ENCODE results near the gene TRPV5. TPM values are rescaled to one million over a fixed set of nuclear protein-coding genes. Genes with fewer than 3 reads are reported as not detected.

Gene TRPV5
- total RNA-seq, 1 donor from 2014 or later = not detected

- no peak for DNase-seq (ENCODE audit: low read depth, low spot score)
Measured at GRCh38 chr7:142908921-142909890, 24.3 kb downstream of the TRPV5 start.

GRCh38 chr7:142908290-142908689 is 25.3 kb downstream of the TRPV5 start:
- no peak for DNase-seq (ENCODE audit: low read depth, low spot score)

- no peak for DNase-seq (ENCODE audit: low read depth, low spot score)
Measured at GRCh38 chr7:142906643-142907042, 26.9 kb downstream of the TRPV5 start.

- DNase-seq (ENCODE audit: low read depth, low spot score) = no peak
Measured at GRCh38 chr7:142905759-142906158, 27.8 kb downstream of the TRPV5 start.

GRCh38 chr7:142904128-142904527 is 29.4 kb downstream of the TRPV5 start:
- no peak for DNase-seq (ENCODE audit: low read depth, low spot score)

- no peak for DNase-seq (ENCODE audit: low read depth, low spot score)
Measured at GRCh38 chr7:142901426-142902259, 31.9 kb downstream of the TRPV5 start.

- DNase-seq (ENCODE audit: low read depth, low spot score) = no peak
Measured at GRCh38 chr7:142899661-142900060, 33.9 kb downstream of the TRPV5 start.

GRCh38 chr7:142898377-142899170 is 35.0 kb downstream of the TRPV5 start:
- no peak for DNase-seq (ENCODE audit: low read depth, low spot score)

GRCh38 chr7:142897691-142898090 is 35.9 kb downstream of the TRPV5 start:
- DNase-seq (ENCODE audit: low read depth, low spot score) = no peak

- no peak for DNase-seq (ENCODE audit: low read depth, low spot score)
Measured at GRCh38 chr7:142896741-142897379, 36.7 kb downstream of the TRPV5 start.

- no peak for DNase-seq (ENCODE audit: low read depth, low spot score)
Measured at GRCh38 chr7:142896151-142896550, 37.4 kb downstream of the TRPV5 start.

GRCh38 chr7:142894985-142895593 is 38.5 kb downstream of the TRPV5 start:
- no peak for DNase-seq (ENCODE audit: low read depth, low spot score)

- no peak for DNase-seq (ENCODE audit: low read depth, low spot score)
Measured at GRCh38 chr7:142894112-142894984, 39.2 kb downstream of the TRPV5 start.

- DNase-seq (ENCODE audit: low read depth, low spot score) = no peak
Measured at GRCh38 chr7:142892951-142893350, 40.6 kb downstream of the TRPV5 start.

- DNase-seq (ENCODE audit: low read depth, low spot score) = no peak
Measured at GRCh38 chr7:142891490-142892082, 42.0 kb downstream of the TRPV5 start.

GRCh38 chr7:142890874-142891485 is 42.6 kb downstream of the TRPV5 start:
- no peak for DNase-seq (ENCODE audit: low read depth, low spot score)

- no peak for DNase-seq (ENCODE audit: low read depth, low spot score)
Measured at GRCh38 chr7:142889816-142890215, 43.7 kb downstream of the TRPV5 start.

GRCh38 chr7:142887282-142888015 is 46.1 kb downstream of the TRPV5 start:
- DNase-seq (ENCODE audit: low read depth, low spot score) = no peak
